Activated T-helper 17 cell treated with anti-CD3 and anti-CD28 coated beads, Interleukin-2, amount 50 U/mL, for 72 hours (primary cell): ENCODE measurements around the gene COQ6. TPM values are rescaled to one million over a fixed set of nuclear protein-coding genes. Genes with fewer than 3 reads are reported as not detected.
A peak's percentile ranks its signal among the peaks of the same experiment; 100 is the strongest.
"Not testable (repeated sequence)": the region's sequence is repeated elsewhere in the genome, so short reads cannot be mapped to it uniquely, and the experiment has no call there.

ENCODE experiments used
- ATAC-seq: fragments of 150-1000 bp; cut with Tn5 transposase; replicated peaks from 2 replicates; pipeline ENCODE4 v1.10.0; 2021; ENCODE audit warnings: mild to moderate bottlenecking, moderate library complexity
- H3K27ac Mint-ChIP-seq: one replicate; pipeline ENCODE4 v1.8.0; 2022; ENCODE audit warnings: mixed read lengths
- H3K27me3 Mint-ChIP-seq: one replicate; pipeline ENCODE4 v1.8.0; 2022; ENCODE audit warnings: mixed read lengths
- H3K36me3 Mint-ChIP-seq: one replicate; pipeline ENCODE4 v1.8.0; 2022; ENCODE audit warnings: low read depth, mild to moderate bottlenecking, mixed read lengths
- H3K4me1 Mint-ChIP-seq: one replicate; pipeline ENCODE4 v1.8.0; 2022; ENCODE audit warnings: mixed read lengths
- H3K4me3 Mint-ChIP-seq: one replicate; pipeline ENCODE4 v1.8.0; 2022; ENCODE audit warnings: mild to moderate bottlenecking, mixed read lengths
- H3K9me3 Mint-ChIP-seq: one replicate; pipeline ENCODE4 v1.8.0; 2022; ENCODE audit warnings: mixed read lengths
- total RNA-seq, 2 donors: library from RNA; stranded (reverse); gene quantifications; one replicate each; pipeline ENCODE4 v1.2.3, GENCODE V29; 2022

Gene COQ6
- 10 to 100 TPM; 20.6 to 22.6 TPM for total RNA-seq

- no peaks in the 10 kb centered on the region for H3K27me3 Mint-ChIP-seq
- H3K27ac Mint-ChIP-seq: peak within 1 kb of the TSS; percentile 95
- H3K4me1 Mint-ChIP-seq: no peaks in the 10 kb centered on the region
Measured at GRCh38 chr14:73949752-73950734, at the start of gene COQ6, which contains the start of gene FAM161B. Gene COQ6, plus strand, starts transcription at chr14:73950302. Its CDS starts 31 bp downstream, at chr14:73950333. Gene FAM161B, minus strand, starts transcription at chr14:73950094. Its CDS starts 68 bp downstream, at chr14:73950026.

GRCh38 chr14:73903028-73903427, 47.1 kb upstream of the COQ6 start:
- Mint-ChIP-seq H3K9me3 (no peaks in the 10 kb centered on the region), H3K4me3 (no peak overlapping the region), H3K27me3 (no peaks in the 10 kb centered on the region), H3K4me1 (no peaks in the 10 kb centered on the region), H3K27ac (no peak overlapping the region), H3K36me3 (peaks cover 100% of the 10 kb centered on the region)
- no peak for ATAC-seq

More at GRCh38 chr14:73949752-73950734, at the start of gene COQ6, which contains the start of gene FAM161B:
- Mint-ChIP-seq H3K36me3 (peaks cover 23% of the 10 kb centered on the region), H3K4me3 (peak within 1 kb of the TSS; percentile 98), H3K9me3 (no peaks in the 10 kb centered on the region)
- ATAC-seq: peak; percentile 95

- no peak overlapping the region for H3K27ac Mint-ChIP-seq
Measured at GRCh38 chr14:73909681-73910080, 40.4 kb upstream of the COQ6 start.

GRCh38 chr14:73913256-73913655, 36.8 kb upstream of the COQ6 start:
- peaks cover 4% of the 10 kb centered on the region for H3K9me3 Mint-ChIP-seq
- no peaks in the 10 kb centered on the region for H3K27me3 Mint-ChIP-seq
- H3K36me3 Mint-ChIP-seq: peaks cover 96% of the 10 kb centered on the region
- H3K27ac Mint-ChIP-seq: no peak overlapping the region
- no peak for ATAC-seq
- H3K4me3 Mint-ChIP-seq: no peak overlapping the region
- peaks cover 5% of the 10 kb centered on the region for H3K4me1 Mint-ChIP-seq

More at GRCh38 chr14:73909681-73910080, 40.4 kb upstream of the COQ6 start:
- Mint-ChIP-seq H3K4me1 (peaks cover 5% of the 10 kb centered on the region), H3K4me3 (no peak overlapping the region), H3K36me3 (peaks cover 100% of the 10 kb centered on the region), H3K27me3 (no peaks in the 10 kb centered on the region), H3K9me3 (peaks cover 4% of the 10 kb centered on the region)
- no peak for ATAC-seq

- Mint-ChIP-seq H3K27me3 (no peaks in the 10 kb centered on the region), H3K4me3 (no peak overlapping the region), H3K36me3 (peaks cover 96% of the 10 kb centered on the region), H3K4me1 (peaks cover under 1% of the 10 kb centered on the region), H3K27ac (no peak overlapping the region), H3K9me3 (no peaks in the 10 kb centered on the region)
- no peak for ATAC-seq
Measured at GRCh38 chr14:73916324-73916723, 33.8 kb upstream of the COQ6 start.

- H3K27me3 Mint-ChIP-seq, H3K4me3 Mint-ChIP-seq, H3K4me1 Mint-ChIP-seq, ATAC-seq, H3K9me3 Mint-ChIP-seq, H3K27ac Mint-ChIP-seq: not testable (repeated sequence)
- peaks cover 96% of the 10 kb centered on the region for H3K36me3 Mint-ChIP-seq
Measured at GRCh38 chr14:73919457-73919856, 30.6 kb upstream of the COQ6 start.

- Mint-ChIP-seq H3K36me3 (peaks cover 99% of the 10 kb centered on the region), H3K4me3 (no peak overlapping the region), H3K9me3 (no peaks in the 10 kb centered on the region), H3K27me3 (no peaks in the 10 kb centered on the region), H3K27ac (peak overlapping the region; percentile 1), H3K4me1 (no peaks in the 10 kb centered on the region)
- no peak for ATAC-seq
Measured at GRCh38 chr14:73924337-73924736, 25.8 kb upstream of the COQ6 start.

GRCh38 chr14:73935666-73936065, 14.4 kb upstream of the COQ6 start:
- H3K4me1 Mint-ChIP-seq: no peaks in the 10 kb centered on the region
- H3K9me3 Mint-ChIP-seq: no peaks in the 10 kb centered on the region
- no peak overlapping the region for H3K4me3 Mint-ChIP-seq
- no peaks in the 10 kb centered on the region for H3K27me3 Mint-ChIP-seq
- H3K27ac Mint-ChIP-seq: no peak overlapping the region
- no peak for ATAC-seq
- H3K36me3 Mint-ChIP-seq: peaks cover 47% of the 10 kb centered on the region

GRCh38 chr14:73936548-73936947, 13.6 kb upstream of the COQ6 start:
- Mint-ChIP-seq H3K4me1 (no peaks in the 10 kb centered on the region), H3K27ac (no peak overlapping the region), H3K27me3 (no peaks in the 10 kb centered on the region), H3K36me3 (peaks cover 38% of the 10 kb centered on the region), H3K9me3 (no peaks in the 10 kb centered on the region), H3K4me3 (no peak overlapping the region)
- no peak for ATAC-seq

GRCh38 chr14:73937012-73937411, 13.1 kb upstream of the COQ6 start:
- H3K36me3 Mint-ChIP-seq: peaks cover 33% of the 10 kb centered on the region

GRCh38 chr14:73942180-73942579, 7.9 kb upstream of the COQ6 start:
- peaks cover 7% of the 10 kb centered on the region for H3K36me3 Mint-ChIP-seq
- no peaks in the 10 kb centered on the region for H3K27me3 Mint-ChIP-seq
- no peak overlapping the region for H3K4me3 Mint-ChIP-seq
- H3K27ac Mint-ChIP-seq: no peak overlapping the region
- no peaks in the 10 kb centered on the region for H3K9me3 Mint-ChIP-seq
- peaks cover 8% of the 10 kb centered on the region for H3K4me1 Mint-ChIP-seq
- no peak for ATAC-seq

More at GRCh38 chr14:73937012-73937411, 13.1 kb upstream of the COQ6 start:
- Mint-ChIP-seq H3K9me3 (no peaks in the 10 kb centered on the region), H3K27ac (no peak overlapping the region), H3K27me3 (no peaks in the 10 kb centered on the region), H3K4me1 (no peaks in the 10 kb centered on the region), H3K4me3 (no peak overlapping the region)
- no peak for ATAC-seq

GRCh38 chr14:73943083-73943482, 7.0 kb upstream of the COQ6 start:
- H3K36me3 Mint-ChIP-seq: peaks cover 7% of the 10 kb centered on the region
- ATAC-seq: no peak
- no peaks in the 10 kb centered on the region for H3K27me3 Mint-ChIP-seq
- no peak overlapping the region for H3K4me3 Mint-ChIP-seq
- peaks cover 8% of the 10 kb centered on the region for H3K4me1 Mint-ChIP-seq
- peak overlapping the region; percentile 11 for H3K27ac Mint-ChIP-seq
- H3K9me3 Mint-ChIP-seq: no peaks in the 10 kb centered on the region

- Mint-ChIP-seq H3K27me3 (no peaks in the 10 kb centered on the region), H3K27ac (no peak overlapping the region), H3K4me3 (no peak overlapping the region), H3K36me3 (peaks cover 7% of the 10 kb centered on the region), H3K4me1 (peaks cover 8% of the 10 kb centered on the region), H3K9me3 (no peaks in the 10 kb centered on the region)
- no peak for ATAC-seq
Measured at GRCh38 chr14:73944432-73945158, 5.5 kb upstream of the COQ6 start.

GRCh38 chr14:73945159-73945670, 4.9 kb upstream of the COQ6 start:
- ATAC-seq: no peak
- Mint-ChIP-seq H3K4me1 (peaks cover 8% of the 10 kb centered on the region), H3K27me3 (no peaks in the 10 kb centered on the region), H3K9me3 (no peaks in the 10 kb centered on the region), H3K4me3 (no peak overlapping the region), H3K27ac (no peak overlapping the region), H3K36me3 (peaks cover 7% of the 10 kb centered on the region)
